Measurements from ENCODE around the gene PYGO2. TPM values are rescaled to one million over a fixed set of nuclear protein-coding genes. Genes with fewer than 3 reads are reported as not detected.

PYGO2 gene
- total RNA-seq, 1 donor from 2014 or later: 44.7 TPM

DNA sequence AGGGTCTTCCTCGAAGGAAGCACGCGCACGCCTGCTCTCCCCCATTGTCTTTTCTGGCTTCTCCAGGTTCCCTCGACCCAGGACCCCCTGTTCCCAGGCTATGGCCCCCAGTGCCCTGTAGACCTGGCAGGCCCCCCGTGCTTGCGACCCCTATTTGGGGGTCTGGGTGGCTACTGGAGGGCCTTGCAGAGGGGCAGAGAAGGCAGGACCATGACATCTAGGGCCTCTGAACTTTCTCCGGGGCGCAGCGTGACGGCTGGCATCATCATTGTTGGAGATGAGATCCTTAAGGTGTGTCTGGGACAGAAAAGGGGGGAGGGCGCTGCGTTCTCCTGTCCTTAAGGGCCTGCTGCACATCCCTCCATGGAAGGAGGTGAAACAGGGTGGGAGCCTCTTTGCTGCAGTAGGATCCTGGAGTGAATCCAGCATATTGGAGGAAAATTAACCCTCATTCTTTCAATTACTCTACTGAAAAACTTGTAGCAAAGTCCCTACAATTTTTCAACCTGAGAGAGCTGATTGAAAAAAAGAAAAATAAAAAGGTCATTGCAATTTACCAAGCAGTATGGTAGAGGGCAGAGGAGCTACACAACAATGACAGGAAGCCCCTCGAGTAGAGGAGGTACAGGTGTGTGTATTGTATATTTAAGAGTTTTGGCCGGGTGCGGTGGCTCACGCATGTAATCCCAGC lies 22.3 kb upstream of the PYGO2 start:
- intact Hi-C loops (cut with micrococcal nuclease): loop anchor here (1.0 to 2.0 kb wide), 5 partner anchors 10 to 48 kb away; partner anchors contain the start of genes CKS1B and PMVK

DNA sequence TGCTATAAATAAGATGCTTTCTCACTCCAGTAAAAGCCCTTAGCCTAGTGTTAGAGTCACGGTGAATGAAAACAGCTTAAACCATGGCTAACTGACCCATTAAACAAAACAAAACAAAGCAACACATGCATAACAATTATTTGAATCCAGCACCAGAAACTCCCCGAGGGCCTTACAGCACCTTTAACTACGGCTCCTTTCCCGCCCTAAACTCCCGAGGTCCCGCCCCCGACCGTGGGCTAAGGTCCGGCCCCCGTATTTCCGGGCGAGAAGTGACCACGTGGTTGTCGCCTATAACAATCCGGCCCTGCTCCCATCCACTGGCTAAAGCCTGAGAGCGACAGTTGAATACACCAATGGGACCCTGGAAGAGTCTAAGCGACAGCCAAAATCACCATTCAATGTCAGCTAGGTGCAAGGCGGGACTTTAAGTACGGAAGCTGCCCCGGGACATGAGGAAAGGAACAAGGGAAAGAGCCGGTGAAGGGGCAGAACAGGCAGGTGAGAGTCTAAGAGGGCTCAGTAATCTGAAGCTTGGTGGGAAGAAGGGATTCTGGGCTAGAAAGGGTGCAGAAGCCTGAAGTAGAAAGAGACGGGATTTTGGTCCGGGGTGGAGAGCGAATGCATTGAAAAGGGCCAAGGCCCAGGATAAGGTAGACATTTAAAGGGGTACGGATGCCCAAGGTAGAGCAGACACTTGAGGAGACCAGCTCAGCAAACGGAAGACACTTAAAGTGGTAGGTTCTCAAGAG lies 21.5 kb upstream of the PYGO2 start, which contains the start of gene FLAD1:
Gene FLAD1 (plus strand): TSS at position 448 of the 752 bp plus-strand sequence. CDS start 351 bp downstream, outside the sequence.
- intact Hi-C loops (cut with micrococcal nuclease): loop anchor here (1.0 to 2.0 kb wide), 5 partner anchors 9 to 47 kb away; partner anchors contain the start of genes CKS1B and PMVK

DNA sequence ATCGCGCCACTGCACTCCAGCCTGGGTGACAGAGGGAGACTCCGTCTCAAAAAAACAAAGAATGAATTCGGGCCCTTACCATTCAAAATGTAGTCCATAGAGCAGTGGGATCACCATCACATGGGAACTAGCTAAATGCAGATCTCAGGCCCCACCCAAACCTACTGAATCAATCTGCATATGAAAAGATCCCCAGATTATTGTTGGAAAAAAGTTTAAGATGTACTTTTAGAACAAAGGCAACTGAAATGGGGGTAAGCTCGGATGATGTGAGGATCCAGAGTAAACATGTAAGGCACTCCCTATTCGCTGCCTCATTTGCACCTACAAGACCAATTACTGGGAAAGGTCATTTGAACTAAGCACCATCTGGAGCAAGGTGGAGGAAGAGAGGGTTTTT lies 20.8 kb upstream of the PYGO2 start:
- intact Hi-C loops (cut with micrococcal nuclease): loop anchor here (2.0 kb wide), 1 partner anchor 34 kb away; no protein-coding TSS in a partner anchor

DNA sequence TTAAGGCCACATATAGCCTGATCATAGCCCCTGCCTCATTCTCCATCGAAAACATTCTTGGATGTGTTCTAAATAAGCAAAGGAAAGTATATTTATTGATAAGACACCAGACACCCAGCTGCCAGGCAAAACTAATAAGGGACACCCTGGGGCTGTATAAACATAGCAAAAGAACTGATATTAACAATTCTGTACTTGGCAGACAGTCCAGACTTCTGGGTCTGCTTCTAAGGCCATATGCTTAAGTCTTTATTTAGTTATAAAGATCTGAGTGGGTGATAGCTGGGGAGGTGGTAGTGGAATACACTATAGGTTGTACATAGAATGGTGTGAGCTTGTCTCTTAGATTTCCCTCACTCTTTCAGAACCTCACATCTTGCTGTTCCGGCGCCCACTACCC lies 16.8 kb upstream of the PYGO2 start:
- intact Hi-C loops (cut with micrococcal nuclease): loop anchor here (10.0 kb wide), 1 partner anchor 196 kb away; the partner anchor contains the start of genes KRTCAP2 and TRIM46

DNA sequence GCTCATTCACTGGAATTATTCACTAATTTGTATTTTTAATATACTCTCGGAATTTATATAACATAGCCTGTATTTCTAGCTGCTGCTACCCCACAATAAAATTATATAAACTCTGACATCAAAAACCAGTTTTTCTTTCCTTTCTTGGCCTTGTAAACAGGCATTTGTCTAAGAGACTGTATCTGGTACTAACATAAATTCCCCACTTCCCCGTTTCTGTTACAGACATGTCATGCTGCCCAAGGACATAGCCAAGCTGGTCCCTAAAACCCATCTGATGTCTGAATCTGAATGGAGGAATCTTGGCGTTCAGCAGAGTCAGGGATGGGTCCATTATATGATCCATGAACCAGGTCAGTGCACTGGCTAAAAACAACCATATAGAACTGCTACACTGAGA lies 16.2 kb upstream of the PYGO2 start:
- intact Hi-C loops (cut with micrococcal nuclease): loop anchor here (10.0 kb wide), 1 partner anchor 197 kb away; the partner anchor contains the start of genes KRTCAP2 and TRIM46

DNA sequence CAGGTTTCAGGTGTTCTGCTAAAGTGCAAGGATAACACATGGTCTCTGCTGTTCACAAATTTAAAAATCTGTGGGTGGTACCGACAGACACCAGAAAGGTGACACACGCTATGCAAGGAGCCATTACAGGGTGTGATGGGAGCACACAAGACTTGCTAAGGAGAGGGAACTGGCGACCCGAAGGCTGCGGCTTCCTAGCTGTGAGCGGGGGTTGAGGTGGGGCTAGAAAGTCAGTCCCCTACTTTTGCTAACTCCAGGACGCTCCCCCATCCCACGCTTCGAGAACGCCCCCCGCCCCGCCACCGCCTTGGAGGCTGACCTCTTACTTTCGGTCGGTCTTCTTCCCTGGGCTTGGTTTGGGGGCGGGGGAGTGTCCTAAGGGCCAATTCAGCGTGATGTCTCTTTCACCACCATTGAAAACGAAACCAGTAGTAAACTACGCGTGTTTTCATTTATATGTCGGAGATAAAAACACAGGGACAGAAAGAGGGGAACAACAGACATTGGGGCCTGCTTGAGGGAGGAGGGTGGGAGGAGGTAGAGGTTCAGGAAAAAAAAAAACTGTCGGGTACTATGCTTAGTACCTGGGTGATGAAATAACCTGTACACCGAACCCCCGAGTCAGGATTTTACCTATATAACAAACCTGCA lies 14.0 kb upstream of the PYGO2 start:
- intact Hi-C loops (cut with micrococcal nuclease): loop anchor here (2.0 to 10.0 kb wide), 2 partner anchors 75 to 199 kb away; partner anchors contain the start of genes ADAM15, KRTCAP2 and TRIM46

DNA sequence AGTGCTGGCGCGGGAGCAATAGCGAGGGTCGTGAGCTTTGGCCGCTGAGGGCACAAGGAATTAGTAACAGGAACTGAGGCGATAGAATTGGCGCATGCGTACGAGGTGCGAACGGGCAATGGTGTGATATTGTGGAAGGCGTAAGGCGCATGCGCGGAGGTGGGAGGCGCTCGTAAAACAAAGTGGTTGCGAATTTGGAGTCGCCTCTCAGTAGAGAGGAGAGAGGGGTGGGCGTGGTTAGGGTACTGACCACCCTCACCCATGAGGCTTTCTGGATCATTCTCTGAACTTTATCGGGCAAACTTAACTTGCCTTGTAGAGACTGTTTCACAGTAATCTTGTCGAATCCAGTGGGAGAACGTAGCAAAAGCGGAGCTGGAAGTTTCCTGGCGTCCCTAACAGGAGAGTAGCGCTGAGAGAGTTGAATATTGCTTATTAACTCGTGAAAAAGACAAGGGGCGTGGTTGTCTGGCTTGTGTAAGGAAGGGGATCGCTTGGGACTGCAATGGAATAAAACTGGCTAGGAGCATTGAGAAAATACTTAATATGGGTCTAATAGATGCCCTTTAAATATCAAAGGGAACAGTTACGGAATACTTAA lies 13.3 kb upstream of the PYGO2 start:
- intact Hi-C loops (cut with micrococcal nuclease): loop anchor here (1.0 to 10.0 kb wide), 8 partner anchors 8 to 417 kb away; partner anchors contain the start of genes ADAM15, FLAD1, KRTCAP2 and PMVK

DNA sequence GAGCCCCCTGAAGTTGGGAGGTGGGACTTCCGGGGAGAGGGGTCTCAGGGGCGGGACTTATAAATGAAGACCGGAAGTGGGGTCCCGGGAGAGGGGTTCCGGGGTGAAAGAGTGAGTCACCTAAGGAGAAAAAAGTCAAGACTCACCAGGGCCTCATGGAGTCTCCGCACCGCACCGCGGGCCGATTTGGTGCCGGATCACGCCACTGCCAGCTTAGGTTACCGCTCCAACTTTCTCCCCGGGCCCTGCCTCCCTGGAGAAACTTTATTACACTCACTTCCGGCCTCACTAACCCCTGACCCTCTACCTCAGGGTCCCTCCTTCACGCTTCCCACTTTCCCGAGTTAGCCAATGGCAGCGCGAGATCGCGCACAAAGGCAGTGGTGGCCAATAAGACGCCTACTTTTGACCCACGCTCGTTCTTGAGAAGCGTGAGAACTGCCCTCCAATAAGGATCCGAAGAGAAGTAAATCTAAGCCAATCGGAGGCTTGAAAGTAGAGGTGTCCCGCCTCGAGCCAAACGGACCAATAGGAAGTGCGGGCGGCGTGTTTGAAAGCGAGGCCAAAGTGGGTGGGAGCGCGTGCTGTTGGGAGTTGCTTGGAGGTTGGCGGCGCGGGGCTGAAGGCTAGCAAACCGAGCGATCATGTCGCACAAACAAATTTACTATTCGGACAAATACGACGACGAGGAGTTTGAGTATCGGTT lies 12.7 kb upstream of the PYGO2 start, which contains the start of gene CKS1B:
Gene CKS1B (plus strand): TSS at position 580 of the 706 bp plus-strand sequence. CDS start 65 bp downstream, at position 645.
- intact Hi-C loops (cut with micrococcal nuclease): loop anchor here (1.0 to 10.0 kb wide), 8 partner anchors 9 to 416 kb away; partner anchors contain the start of genes ADAM15, FLAD1, KRTCAP2 and PMVK

DNA sequence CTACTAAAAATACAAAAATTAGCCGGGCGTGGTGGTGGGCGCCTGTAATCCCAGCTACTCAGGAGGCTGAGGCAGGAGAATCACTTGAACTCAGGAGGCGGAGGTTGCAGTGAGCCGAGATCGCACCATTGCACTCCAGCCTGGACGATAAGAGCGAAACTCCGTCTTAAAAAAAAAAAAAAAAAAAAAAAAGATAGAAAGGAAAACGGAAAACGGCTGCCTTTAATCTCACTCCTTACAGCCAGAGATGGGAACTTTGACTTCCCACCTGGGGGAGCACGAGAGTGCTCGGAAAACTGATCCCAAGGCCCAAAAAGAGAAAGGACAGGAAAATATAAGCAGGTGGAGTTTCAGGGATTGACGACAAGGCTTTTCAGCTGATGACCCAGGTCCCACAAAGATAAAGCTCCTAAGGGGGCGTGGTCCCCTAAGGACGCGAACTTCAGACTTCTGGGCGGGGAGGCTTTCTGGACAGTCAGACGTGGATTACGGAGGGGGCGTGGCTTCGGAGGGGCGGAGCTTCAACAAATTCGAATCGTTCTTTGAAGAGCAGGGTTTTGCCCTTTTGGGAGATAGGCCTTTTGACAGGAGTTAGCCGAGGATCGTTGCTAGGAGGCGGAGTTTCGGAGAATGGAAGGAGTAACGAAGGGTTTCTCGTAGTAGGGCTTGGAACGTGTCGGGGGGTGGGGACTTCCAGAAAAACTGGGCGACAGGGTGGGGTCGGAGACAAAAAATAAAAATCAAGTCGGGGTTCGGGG lies 11.9 kb upstream of the PYGO2 start:
- intact Hi-C loops (cut with micrococcal nuclease): loop anchor here (1.0 to 10.0 kb wide), 8 partner anchors 10 to 415 kb away; partner anchors contain the start of genes ADAM15, FLAD1, KRTCAP2 and PMVK

DNA sequence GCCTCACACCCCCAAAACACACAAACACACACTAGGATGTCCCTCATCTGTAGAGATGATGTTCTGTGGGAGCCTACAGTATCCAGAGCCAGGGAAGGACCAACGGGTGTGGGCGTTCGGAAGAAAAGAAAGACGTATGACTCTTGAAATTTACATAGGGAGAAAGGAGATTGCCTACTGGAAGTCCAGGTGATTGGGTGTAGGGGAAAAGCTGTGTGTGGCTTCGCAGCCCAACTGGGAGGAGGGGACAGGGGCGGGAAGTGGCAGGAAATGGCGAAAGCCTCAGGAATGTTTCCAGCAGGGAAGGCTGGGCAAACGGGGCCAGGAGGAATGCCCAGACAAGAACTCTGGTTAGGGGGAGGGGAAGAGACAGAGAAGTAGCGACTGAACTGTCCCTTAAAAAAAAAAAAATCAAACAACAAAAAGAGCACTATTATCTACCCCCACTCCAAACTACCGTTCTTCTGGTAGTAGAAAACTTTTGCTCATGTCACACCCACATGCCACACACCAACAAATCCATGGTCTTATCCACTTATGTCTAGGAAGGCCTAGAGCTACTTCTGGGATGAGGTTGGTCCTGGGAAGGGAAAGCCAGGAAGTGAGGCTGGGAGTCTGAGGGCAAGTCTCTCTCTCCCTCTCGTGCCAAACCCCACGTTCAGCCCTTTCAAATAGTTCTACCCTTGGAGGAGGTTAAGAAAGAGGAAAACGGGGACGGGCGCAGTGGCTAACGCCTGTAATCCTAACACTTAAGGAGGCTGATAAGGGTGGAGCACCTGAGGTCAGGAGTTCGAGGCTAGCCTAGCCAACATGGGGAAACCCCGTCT lies 11.1 kb upstream of the PYGO2 start:
- intact Hi-C loops (cut with micrococcal nuclease): loop anchor here (10.0 kb wide), 1 partner anchor 202 kb away; the partner anchor contains the start of genes KRTCAP2 and TRIM46

DNA sequence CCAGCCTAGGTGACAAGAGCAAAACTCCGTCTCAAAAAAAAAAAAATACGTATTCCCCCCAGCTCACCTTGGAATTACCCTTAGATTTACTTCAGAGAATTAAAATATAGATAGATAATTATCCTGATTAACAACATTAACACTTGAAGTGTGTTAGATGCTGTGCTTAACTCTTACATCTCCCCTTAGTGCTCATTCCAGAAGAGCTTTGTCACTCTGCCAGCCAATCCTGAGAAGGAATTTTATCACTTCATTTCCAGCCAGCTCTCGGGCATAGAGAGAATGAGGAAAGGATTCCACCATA lies 10.6 kb upstream of the PYGO2 start:
- intact Hi-C loops (cut with micrococcal nuclease): loop anchor here (10.0 kb wide), 1 partner anchor 203 kb away; the partner anchor contains the start of genes KRTCAP2 and TRIM46

DNA sequence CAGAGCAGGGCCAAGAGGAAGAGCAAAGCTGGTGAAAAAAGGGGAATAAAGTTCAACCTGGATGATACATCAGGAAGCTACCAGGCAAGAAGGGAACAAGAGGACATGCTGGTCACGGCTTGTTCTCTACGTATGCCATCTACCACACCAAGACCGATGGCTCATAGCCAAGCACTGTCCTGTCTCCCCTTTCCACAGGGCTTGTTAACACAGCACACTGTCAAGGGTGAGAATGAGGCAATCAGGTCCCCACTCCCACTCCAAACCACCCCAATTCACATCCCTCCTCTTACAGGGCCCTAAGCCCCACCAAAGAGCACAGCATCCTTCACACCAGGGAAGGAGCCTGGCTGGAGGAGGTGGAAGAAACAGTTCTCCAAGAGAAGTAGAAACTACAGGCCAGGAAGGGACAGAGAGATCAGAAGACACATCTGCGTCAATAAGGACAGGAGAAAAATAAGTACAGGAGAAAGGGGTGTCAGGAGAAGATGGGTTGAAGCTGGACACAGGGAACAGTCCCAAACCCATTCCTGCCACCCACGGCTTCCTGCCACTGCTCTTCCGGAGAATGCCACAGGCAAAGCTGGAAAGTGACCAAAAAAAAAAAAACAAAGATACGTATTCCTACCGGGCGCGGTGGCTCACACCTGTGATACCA lies 9.9 kb upstream of the PYGO2 start:
- intact Hi-C loops (cut with micrococcal nuclease): loop anchor here (10.0 kb wide), 1 partner anchor 203 kb away; the partner anchor contains the start of genes KRTCAP2 and TRIM46

DNA sequence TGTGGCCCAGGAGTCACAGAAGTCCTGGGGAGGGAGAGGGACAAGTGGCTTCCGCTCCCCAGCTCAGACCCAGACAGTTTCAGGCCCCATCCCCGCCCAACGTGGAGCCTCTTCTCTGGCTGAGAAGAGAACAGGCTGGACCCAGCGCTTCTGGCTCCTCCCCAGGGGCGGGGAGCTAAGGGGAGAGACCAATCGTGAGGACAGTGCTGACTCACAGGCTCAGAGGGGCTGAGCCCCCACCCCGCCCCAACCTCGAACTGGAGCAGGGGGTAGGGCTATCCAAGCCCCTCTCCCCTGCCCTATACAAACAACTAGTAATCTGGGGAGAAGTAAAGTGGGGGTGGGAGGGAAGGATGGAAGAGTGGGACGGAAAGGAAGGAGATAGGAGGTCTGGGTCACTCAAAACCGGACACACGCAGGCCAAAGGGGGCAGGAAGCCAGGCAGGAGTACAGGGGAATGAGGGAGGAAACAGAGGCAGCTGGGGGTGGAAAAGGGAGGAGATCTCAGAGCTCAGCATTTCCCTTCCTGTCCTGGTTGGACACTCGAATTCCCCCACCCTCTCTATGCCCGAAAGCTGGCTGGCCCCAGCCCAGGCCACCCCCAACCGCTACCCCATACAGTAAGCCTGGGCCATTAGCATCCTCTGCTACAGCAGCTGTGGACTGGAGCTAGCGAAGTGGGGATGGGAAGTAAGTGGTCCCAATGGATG lies 9.2 kb upstream of the PYGO2 start, which contains the start of gene SHC1:
Gene SHC1 (minus strand): TSS at position 117 of the 710 bp plus-strand sequence. CDS start 221 bp downstream, outside the sequence.
- intact Hi-C loops (cut with micrococcal nuclease): loop anchor here (10.0 kb wide), 1 partner anchor 204 kb away; the partner anchor contains the start of genes KRTCAP2 and TRIM46

DNA sequence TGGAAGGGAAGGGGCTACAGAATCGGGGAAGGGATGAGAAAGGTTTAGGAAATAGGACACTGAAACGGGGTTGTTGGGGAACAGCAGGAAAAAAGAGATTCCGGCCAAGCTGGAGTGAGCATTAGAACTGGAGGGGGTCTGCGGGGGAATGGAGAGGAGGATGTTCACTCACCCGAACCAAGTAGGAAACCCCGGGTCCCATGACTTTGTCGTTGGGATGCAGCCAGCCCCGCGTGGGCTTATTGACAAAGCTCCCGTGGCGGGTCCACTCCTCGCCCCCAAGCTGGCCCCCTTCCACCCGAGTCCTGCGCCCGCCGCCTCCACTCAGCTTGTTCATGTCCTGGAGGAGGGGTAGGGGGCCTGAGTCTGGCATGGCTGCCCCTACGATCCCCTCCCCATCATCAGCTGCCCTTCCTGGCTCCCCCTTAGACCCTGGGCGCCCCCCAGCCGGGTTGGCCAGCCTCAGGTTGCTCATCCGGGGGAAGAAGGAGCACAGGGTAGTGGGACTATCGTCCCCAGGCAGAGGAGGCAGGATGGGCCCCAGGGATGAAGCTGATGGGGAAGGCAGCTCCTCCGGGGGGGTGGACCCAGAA lies 8.4 kb upstream of the PYGO2 start:
- intact Hi-C loops (cut with micrococcal nuclease): loop anchor here (10.0 kb wide), 1 partner anchor 205 kb away; the partner anchor contains the start of genes KRTCAP2 and TRIM46

DNA sequence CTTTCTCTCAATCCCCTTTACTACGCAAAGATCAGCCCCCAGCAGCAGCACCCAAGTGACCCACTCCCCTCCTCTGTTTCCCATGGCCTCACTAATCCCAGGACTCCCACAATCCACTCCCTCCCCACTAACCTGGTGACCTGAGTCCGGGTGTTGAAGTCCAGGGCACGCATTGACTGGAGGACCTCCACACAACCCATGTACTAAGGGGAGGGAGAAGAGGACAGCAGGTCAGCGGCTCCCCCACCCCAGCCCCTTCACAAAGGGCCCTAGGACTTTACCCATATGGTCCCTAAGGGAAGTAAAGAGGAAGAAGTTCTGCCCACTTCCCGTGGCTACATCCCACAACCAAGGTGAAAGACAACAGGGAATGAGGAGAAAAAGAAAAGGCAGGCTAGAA lies 7.7 kb upstream of the PYGO2 start:
- intact Hi-C loops (cut with micrococcal nuclease): no loop called here

DNA sequence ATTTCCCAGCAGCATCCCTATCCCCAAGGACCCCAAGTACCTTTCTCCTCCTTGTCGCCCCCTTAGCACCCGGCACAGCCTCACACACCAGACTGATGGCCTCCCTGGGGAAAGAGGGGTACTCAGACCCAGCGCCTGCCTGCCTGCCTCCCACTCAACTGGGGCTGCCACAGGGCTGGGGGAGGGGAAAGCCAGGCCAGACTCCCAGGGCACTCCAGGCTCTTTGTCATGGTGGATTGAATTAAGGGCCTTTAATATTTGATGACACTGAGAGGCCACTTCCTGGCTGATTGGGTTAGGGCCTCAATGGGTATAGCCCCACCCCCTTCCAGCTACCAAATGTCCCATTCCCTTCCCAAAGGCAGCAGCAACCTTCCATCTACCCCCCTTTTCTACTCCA lies 7.1 kb upstream of the PYGO2 start:
- intact Hi-C loops (cut with micrococcal nuclease): no loop called here
